HS-5 (cell line): ENCODE results near the gene FSHB.
"Not testable (repeated sequence)": the region's sequence is repeated elsewhere in the genome, so short reads cannot be mapped to it uniquely, and the experiment has no call there.

ENCODE experiments used
- DNase-seq: peaks from one replicate; pipeline ENCODE4 v3.0.0-alpha.2; 2012; ENCODE audit warnings: low read depth

FSHB gene

DNA sequence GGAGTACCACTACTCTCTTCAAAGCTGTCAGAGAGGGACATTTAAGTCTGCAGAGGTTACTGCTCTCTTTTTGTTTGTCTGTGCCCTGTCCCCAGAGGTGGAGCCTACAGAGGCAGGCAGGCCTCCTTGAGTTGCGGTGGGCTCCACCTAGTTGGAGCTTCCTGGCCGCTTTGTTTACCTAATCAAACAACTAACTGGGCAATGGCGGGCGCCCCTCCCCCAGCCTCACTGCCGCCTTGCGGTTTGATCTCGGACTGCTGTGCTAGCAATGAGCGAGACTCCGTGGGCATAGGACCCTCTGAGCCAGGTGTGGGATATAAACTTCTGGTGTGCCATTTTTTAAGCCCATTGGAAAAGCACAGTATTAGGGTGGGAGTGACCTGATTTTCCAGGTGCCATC is 37.8 kb downstream of the FSHB start:
- DNase-seq = not testable (repeated sequence)

GRCh38 chr11:30270671-30271070 is 39.9 kb downstream of the FSHB start:
- DNase-seq = no peak

- no peak for DNase-seq
These were observed 46.4 kb downstream of the FSHB start for GRCh38 chr11:30277176-30277575.

DNA sequence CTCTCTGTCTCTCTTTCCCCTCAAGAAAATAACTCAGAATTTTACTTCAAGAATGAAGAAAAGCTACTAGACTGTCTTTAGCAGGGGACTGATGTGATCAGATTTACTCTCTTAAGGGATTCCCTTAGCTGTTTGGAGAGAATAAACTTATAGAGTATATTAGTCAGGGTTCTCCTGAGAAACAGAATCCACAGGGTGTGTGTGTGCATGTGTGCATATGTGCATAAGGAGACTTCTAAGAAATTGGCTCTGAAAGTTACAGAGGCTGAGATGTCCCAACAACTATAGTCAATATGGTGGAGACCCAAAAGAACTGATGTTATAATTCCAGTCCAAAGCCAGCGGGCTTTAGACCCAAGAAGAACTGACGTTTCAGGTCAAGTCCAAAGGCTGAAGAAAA is 49.0 kb downstream of the FSHB start:
- no peak for DNase-seq

DNA sequence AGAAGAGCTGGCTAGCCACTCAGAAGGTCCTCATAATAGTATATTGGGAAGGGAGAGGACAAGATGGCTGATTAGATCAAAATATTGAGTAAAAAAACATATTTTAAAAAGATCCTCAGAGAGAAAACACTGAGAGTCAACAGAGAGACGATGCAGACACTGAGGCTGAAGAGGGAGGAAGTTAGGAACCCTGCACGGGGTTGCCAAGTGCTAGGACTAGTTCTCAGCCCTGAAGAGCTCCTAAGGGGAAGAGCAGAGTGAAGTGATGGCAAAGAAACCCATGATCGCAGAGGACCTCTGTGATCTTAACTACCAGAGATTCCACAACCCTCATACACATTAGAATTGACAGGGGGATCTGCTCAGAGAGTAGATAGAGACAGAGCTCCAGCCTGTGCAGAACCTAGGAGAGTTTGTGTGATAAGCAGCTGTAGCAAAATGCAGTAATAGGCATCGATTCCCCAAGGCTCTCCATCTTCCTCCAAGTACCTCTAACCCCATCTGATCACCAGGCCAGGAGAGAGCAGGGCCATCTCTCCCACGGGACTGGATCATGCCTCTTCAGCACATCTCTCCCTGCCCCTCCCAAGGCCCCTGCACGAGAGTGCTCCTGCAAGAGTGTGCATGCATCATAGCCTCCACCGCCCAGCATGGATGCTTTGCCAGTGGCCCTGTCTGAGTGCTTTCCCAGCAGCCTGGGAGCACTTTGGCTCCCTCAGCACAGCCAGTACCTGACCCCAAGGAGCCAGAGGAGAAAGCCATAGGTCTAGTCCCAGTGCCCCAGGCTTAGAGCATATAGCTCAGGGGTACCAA is 50.9 kb downstream of the FSHB start:
- DNase-seq = no peak

DNA sequence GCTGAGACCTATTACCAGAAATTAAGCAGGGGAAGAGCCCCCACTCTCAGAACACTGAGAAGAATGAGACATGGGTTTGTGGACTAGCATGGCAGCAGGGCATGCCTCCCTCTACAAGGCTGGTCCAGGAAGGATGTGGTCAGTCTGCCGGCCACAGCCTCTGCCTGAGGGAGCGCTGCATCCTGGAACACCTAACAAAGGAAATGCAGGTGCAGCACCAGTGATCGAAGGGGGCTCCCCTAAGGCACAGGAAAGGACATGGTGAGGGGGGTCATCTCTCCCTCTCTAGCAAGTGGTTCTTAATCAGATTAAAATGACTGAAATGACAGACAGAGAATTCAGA is 51.4 kb downstream of the FSHB start:
- DNase-seq = no peak
